CD4-positive, alpha-beta T cell treated with Interleukin-2 at 100 ng/mL for 4 hours (primary cell): Measurements from ENCODE around the gene SLC25A14.
"Not testable (repeated sequence)": the region's sequence is repeated elsewhere in the genome, so short reads cannot be mapped to it uniquely, and the experiment has no call there.

Experiments
- DNase-seq: peaks from one replicate; pipeline ENCODE4 v3.0.0-alpha.2; 2020; ENCODE audit warnings: low spot score

The SLC25A14 gene, protein sequence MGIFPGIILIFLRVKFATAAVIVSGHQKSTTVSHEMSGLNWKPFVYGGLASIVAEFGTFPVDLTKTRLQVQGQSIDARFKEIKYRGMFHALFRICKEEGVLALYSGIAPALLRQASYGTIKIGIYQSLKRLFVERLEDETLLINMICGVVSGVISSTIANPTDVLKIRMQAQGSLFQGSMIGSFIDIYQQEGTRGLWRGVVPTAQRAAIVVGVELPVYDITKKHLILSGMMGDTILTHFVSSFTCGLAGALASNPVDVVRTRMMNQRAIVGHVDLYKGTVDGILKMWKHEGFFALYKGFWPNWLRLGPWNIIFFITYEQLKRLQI

DNA sequence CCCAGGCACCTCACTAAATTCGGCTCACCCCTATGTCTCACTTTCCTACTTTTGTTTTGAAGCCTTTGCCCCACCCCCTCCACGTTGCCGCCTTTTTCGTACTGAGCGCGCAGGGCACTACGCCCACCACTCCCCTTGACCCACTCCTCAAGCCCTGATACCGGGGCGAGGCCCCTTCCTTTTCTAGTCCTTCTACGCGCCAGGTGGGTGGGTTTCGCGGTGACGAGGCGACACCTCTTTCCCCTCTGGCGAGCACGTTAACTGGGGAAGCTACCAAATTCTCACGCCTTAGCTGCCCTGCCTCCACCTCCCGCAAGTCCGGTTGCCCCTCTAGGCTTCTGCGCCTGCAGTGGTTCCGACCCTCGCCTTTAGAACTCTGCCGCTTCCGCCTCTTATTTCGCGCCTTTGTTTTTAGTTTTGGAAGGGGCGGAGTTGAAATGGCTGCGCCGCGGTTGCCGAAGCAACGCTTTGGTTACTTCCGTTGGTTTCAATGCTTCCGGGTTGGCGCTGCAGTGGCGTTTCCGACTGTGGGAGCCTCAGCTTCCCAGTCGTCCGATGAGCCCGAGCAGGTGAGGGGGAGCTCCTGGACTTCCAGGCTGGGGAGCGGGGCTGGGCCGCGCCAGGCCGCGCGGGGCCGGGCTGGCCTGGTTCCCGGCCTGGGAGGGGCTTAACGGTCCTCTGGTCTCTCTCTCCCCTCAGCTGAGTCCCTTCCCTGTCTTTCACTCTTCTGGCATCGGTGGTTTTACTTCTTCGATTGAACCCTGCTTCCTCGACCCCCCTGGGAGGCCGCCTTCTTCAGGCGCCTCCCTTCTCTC is at the start of gene SLC25A14:
Gene SLC25A14 (plus strand): TSS at position 512 of the 815 bp plus-strand sequence. CDS start 360 bp downstream, outside the sequence.
- DNase-seq, result peak; percentile 68

- DNase-seq, result no peak
These were observed 44.0 kb upstream of the SLC25A14 start for GRCh38 chrX:130295519-130296296.

GRCh38 chrX:130296297-130296678 is 43.4 kb upstream of the SLC25A14 start:
- no peak for DNase-seq

DNA sequence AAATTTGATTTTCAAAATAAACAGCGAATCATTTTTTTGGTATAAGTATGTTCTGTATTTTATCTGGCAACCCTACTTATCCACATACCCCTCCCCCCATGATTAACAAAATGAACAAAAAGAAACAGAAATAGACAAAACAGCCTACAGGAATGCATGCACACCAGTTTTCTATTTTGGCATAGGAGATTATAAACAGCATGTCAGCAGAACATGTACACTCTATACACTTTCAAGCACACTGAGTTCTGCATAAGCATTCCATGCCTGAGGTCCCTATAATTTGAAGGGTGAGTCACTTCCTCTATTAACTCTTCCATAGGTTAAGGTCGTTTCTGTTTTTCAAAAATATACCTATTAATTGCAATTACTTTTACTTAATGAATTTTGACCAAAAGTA is 43.0 kb upstream of the SLC25A14 start:
- no peak for DNase-seq

DNA sequence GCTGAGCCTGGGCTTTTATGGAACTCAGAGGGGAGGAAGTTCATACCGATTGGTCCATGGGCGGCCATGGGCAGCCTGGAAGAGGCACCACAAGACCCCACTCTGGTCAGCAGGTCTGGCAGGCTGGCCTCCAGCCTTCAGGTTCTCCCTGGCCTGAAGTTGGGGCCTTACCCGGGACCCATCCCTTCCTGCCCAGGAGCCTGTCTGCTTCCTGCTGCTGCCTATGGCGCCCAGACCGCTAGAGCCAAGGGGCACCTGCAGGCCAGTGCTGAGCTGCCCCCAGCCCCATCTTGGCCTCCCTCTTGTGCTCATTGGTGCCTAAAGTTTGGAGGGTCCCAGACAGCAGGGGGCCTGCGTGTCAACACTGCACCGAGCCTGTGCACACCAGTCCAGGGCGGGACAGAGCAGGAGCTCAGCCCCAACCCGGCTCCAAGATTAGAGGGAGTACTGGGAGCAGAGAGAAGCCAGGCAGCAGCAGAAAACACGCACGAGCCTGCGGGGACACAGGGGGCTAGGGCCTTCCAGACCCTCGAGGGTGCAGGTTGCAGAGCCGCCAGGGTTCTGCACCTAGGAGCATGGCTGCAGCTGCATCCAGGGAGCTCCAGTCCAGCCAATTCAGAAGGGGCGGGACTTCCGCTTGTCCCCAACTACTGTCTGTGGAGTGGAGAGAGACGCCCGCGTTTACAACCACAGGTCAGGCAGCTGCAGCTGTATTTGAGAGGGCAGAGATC is 40.3 kb upstream of the SLC25A14 start:
- no peak for DNase-seq

DNA sequence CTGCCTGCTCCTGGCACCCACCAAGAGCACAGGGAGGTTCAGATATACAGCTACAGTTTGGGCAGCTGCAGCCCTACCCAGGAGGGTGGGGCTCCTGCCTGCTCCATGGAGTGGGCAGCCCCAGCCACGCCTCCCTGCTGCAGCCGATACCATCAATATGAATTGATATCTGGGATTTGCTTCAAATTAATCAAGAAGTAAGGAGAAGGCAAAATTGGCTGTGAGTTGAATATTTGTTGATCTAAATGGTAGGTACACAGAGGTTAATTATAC is 39.8 kb upstream of the SLC25A14 start:
- DNase-seq, result no peak

DNA sequence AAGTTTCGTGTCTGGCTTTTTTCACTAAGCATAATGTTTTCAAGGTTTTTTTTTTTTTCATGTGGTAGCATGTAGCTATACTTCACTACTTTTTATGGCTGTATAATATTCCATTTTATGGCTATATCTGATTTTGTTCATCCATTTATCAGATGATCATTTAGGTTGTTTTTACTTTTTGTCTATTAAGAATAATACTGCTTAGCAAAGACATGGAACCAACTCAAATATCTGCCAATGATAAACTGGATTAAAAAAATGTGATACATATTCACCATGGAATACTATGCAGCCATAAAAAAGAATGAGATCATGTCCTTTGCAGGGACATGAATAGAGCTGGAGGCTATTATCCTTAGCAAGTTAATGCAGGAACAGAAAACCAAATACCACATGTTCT is 38.3 kb upstream of the SLC25A14 start:
- DNase-seq, result no peak

DNA sequence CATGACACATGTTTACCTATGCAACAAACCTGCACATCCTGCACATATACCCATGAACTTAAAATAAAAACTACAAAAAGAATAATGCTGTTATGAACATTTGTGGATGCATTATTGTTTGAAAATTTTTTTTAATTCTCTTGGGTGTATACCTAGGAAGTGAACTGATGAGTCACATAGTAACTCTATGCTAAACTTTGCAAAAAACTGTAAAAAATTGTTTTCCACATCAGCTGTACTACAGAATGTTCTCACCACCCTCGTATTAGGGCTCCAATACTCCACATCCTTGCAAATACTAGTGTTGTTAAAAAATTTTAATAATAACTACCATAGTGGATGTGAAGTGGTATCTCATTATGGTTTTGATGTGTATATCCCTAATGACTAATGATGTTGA is 37.7 kb upstream of the SLC25A14 start:
- DNase-seq, result no peak

DNA sequence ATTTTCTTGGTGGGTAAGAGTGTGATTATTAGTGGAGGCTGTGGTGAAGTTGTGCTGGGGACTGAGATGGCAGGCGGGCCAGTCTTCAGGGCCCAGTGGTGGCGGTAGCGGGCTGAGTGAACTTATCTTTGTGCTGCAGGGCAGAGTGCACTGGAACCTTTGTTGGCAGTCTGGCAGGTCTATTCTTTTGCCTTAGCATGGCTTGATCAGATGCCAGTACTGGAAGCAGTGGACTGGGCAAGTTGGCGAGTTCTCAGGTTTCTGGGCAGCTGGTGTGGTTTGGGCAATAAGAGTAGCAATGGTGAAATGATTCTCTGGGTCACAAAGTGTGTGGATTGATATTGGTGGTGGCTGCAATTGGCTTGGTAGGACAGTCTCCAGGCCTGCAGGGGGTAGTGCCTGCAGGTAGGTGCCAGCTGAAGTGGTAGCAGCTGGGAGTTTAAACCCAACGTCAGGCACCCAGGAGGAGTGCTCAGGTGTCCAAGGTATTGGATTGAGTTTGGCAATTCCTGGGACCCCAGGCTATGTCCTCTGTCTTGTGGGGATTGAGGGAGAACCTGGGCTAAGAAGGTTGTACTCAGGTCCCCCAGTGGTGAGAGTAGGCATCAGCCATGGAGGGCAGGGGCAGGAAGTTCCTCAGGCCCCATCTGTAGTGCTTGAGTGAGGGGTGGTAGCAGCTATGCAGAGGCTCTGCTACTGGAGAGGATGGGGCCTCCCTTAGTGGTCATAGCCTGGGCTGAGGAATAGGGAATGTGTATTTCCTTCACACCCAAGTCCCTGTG is 34.9 kb upstream of the SLC25A14 start:
- DNase-seq, result no peak

- DNase-seq, result not testable (repeated sequence)
These were observed 19.8 kb upstream of the SLC25A14 start for GRCh38 chrX:130319886-130320285.

GRCh38 chrX:130321550-130321949 is 18.2 kb upstream of the SLC25A14 start:
- DNase-seq, result no peak

DNA sequence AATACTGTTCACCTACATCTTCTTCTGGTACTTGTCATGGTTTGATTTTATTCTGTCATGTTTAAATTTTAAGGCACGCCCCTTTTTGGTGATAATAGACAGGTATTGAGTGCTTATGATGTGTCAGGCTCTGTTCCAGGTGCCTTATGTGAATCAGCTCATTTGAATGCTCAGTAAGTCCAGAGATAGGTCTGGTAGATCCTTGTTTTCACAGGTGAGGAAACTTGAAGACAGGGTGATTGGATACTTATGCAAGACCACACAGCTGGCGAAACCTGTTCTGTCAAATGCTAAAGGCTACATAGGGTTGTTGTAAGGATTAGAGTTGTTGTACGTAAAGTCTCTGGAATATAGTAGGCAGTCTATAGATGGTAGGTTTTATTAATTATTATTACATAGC is 9.6 kb upstream of the SLC25A14 start:
- no peak for DNase-seq

- peak; percentile 28 for DNase-seq
These were observed 9.0 kb upstream of the SLC25A14 start for GRCh38 chrX:130330706-130331105.

DNA sequence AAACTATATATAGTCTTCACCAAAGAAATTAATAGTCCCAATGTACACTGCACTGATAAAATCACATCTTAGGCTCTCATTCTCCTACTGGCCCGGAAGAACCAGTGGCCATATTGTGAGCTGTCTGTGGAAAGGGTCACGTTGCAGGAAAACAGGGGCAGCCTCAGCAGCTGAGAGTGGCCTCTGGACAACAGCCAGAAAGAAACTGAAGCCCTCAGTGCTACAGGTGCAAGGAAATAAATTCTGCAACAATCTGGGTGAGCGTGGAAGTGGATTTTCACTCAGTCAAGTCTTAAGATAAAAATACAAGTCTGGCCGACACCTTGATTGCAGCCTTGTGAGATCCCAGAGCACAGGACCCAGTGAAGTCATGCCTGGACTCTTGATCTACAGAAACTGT is 3.2 kb upstream of the SLC25A14 start:
- DNase-seq, result no peak

DNA sequence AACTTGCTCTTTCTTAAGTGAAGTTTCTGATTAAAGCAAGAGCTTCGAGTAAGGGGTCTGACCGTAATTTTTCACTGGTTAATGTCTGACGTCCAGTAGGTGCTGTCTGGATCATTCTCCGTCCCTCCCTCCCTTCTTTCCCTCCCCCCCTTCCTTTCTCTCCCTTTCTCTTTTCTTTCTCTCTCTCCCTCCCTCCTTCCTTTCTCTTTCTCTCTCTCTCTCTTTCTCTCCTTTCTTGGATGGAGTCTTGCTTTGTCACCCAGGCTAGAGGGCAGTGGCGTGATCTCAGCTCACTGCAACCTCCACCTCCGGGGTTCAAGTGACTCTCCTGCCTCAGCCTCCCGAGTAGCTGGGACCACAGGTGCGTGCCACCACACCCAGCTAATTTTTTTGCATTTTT is 850 bp upstream of the SLC25A14 start:
- not testable (repeated sequence) for DNase-seq

GRCh38 chrX:130340271-130340670 is 552 bp downstream of the SLC25A14 start:
- no peak for DNase-seq

DNA sequence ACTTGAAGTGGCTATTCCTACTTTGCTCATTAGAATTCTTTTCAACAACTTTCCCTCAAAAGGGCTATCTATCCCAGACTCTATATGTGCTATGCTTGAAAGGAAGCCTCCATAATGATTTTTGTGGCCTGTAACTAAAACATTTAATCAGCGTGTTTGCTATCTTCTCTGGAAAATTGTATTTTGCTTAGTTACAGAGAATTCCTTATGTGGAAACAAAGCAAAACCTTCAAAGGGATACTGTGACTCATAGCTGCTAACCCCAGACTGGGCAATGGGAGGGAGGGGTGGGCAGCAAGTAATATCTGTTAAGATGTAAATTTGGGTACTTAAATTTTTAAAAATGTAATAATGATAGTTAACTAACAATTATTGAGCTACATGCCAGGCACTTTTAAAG is 3.7 kb downstream of the SLC25A14 start:
- no peak for DNase-seq

DNA sequence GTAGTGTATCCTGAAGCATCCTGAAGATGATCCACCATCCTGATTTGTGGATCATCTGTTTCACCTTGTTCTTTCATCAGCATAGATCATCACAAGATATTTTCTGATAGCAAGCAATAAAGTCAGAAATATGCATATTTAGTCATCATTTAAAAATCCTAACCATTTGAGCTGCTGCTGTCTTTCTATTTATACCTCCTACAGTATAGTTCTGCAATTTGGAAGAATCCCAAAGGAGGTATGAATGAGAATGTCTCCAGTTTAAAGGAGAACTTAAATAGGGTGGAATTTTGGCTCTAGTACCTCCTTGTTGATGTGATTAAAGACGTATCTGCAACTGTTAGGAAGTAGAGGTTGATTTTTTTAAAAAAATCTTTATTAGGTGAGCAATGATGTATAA is 7.6 kb downstream of the SLC25A14 start:
- DNase-seq, result no peak

GRCh38 chrX:130351567-130351966 is 11.8 kb downstream of the SLC25A14 start:
- DNase-seq, result no peak

DNA sequence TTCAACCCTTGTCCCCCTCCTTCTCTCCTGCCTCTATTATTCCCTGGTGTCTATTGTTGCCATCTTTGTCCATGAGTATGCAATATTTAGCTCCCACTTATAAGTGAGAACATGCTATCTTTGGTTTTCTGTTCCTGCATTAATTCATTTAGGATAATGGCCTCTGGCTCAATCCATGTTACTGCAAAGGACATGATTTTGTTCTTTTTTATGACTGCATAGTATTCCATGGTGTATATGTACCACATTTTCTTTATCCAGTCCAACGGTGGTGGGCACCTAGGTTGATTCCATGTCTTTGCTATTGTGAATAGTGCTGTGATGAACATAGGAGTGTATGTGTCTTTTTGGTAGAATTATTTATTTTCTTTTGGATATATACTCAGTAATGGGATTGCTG is 12.3 kb downstream of the SLC25A14 start:
- DNase-seq, result not testable (repeated sequence)

- DNase-seq, result no peak
These were observed 36.4 kb downstream of the SLC25A14 start for GRCh38 chrX:130376077-130376476.
